Loucy (cell line): ENCODE results near the gene RAMAC.

ENCODE experiments used
- CTCF ChIP-seq: fragments of 200-600 bp; sonication (generic); conservative IDR thresholded peaks from 2 replicates; pipeline ENCODE4 v1.5.1; 2014; ENCODE audit warnings: mild to moderate bottlenecking, antibody characterized with exemption, low read length
- EZH2phosphoT487 ChIP-seq: fragments of 200-600 bp; IDR thresholded peaks from 2 replicates; pipeline ENCODE4 v1.6.1; 2018; ENCODE audit warnings: antibody characterized with exemption, mild to moderate bottlenecking, moderate library complexity, borderline replicate concordance

DNA sequence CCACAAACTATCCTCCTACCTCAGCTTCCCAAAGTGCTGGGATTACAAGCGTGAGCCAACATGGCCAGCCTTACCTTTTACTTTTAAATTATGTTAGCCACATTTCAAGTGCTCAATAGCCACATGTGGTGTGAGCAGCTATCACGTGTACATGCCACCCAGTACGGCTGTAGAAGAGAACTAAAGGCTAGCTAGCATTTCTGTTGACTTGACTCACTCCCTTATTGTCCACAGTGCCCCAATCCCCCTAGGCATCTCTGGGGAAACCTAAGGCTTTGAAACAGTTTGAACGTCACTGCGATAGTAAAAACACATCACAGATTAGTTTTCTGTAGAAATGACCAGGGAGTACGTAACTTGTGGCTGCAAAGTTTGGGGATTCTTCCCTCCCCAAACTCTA is 13.4 kb downstream of the RAMAC start:
- TF ChIP-seq CTCF (no peak), EZH2phosphoT487 (no peak)
